ENCODE results near the gene NCKAP5.

- TF ChIP-seq FOXA1 (IDR thresholded peaks at IDR 0.05) (no peak), ELF4 (IDR thresholded peaks at IDR 0.05) (no peak), PKNOX1 (IDR thresholded peaks at IDR 0.05) (no peak), BHLHE40 (IDR thresholded peaks at IDR 0.05; ENCODE audit: borderline replicate concordance) (no peak)
Observed at GRCh38 chr2:133492719-133493380, 75.4 kb downstream of the NCKAP5 start.

All from HEK293T (cell line).